ENCODE measurements around the gene NRXN2. TPM values are rescaled to one million over a fixed set of nuclear protein-coding genes. Genes with fewer than 3 reads are reported as not detected.

NRXN2 gene
- total RNA-seq, 1 experiment from 2014 or later, result not detected

GRCh38 chr11:64603411-64604110, 119.4 kb downstream of the NRXN2 start:
- Mint-ChIP-seq H3K36me3 (ENCODE audit: insufficient read depth, unreplicated experiment) (no peaks in the 10 kb centered on the region), H3K9me3 (ENCODE audit: low read depth, unreplicated experiment) (no peaks in the 10 kb centered on the region), H3K27me3 (ENCODE audit: unreplicated experiment) (peaks cover 60% of the 10 kb centered on the region), H3K4me1 (ENCODE audit: low read depth, unreplicated experiment) (no peaks in the 10 kb centered on the region), H3K4me3 (ENCODE audit: low read depth, unreplicated experiment) (no peak overlapping the region), H3K27ac (ENCODE audit: unreplicated experiment) (no peak overlapping the region)
- no TSS peak for BruUV-seq (replicated peaks)
- DNase-seq, result no peak
- TF ChIP-seq CTCF (IDR thresholded peaks at IDR 0.05; ENCODE audit: unreplicated experiment), result no peak
- intact Hi-C loops (cut with micrococcal nuclease; ENCODE audit: unreplicated experiment), result no loop called here
- CTCF ChIA-PET, result no interaction called here

- CTCF ChIA-PET, result no interaction called here
Observed at GRCh38 chr11:64602466-64603070, 120.4 kb downstream of the NRXN2 start.

GRCh38 chr11:64601605-64602465, 121.2 kb downstream of the NRXN2 start:
- H3K9me3 Mint-ChIP-seq (ENCODE audit: low read depth, unreplicated experiment), result no peaks in the 10 kb centered on the region
- peaks cover 42% of the 10 kb centered on the region for H3K27me3 Mint-ChIP-seq (ENCODE audit: unreplicated experiment)
- H3K27ac Mint-ChIP-seq (ENCODE audit: unreplicated experiment), result no peak overlapping the region
- no peaks in the 10 kb centered on the region for H3K4me1 Mint-ChIP-seq (ENCODE audit: low read depth, unreplicated experiment)
- H3K36me3 Mint-ChIP-seq (ENCODE audit: insufficient read depth, unreplicated experiment), result peaks cover 6% of the 10 kb centered on the region
- DNase-seq, result no peak
- no TSS peak for BruUV-seq (replicated peaks)
- H3K4me3 Mint-ChIP-seq (ENCODE audit: low read depth, unreplicated experiment), result no peak overlapping the region
- TF ChIP-seq CTCF (IDR thresholded peaks at IDR 0.05; ENCODE audit: unreplicated experiment), result no peak
- intact Hi-C loops (cut with micrococcal nuclease; ENCODE audit: unreplicated experiment), result no loop called here
- CTCF ChIA-PET, result no interaction called here

More at GRCh38 chr11:64602466-64603070, 120.4 kb downstream of the NRXN2 start:
- no peaks in the 10 kb centered on the region for H3K4me1 Mint-ChIP-seq (ENCODE audit: low read depth, unreplicated experiment)
- no peak overlapping the region for H3K27ac Mint-ChIP-seq (ENCODE audit: unreplicated experiment)
- no TSS peak for BruUV-seq (replicated peaks)
- H3K4me3 Mint-ChIP-seq (ENCODE audit: low read depth, unreplicated experiment), result no peak overlapping the region
- H3K36me3 Mint-ChIP-seq (ENCODE audit: insufficient read depth, unreplicated experiment), result peaks cover 5% of the 10 kb centered on the region
- no peak for DNase-seq
- no peak for TF ChIP-seq CTCF (IDR thresholded peaks at IDR 0.05; ENCODE audit: unreplicated experiment)
- intact Hi-C loops (cut with micrococcal nuclease; ENCODE audit: unreplicated experiment), result no loop called here
- H3K27me3 Mint-ChIP-seq (ENCODE audit: unreplicated experiment), result peaks cover 50% of the 10 kb centered on the region
- H3K9me3 Mint-ChIP-seq (ENCODE audit: low read depth, unreplicated experiment), result no peaks in the 10 kb centered on the region

GRCh38 chr11:64600281-64600992, 122.6 kb downstream of the NRXN2 start:
- BruUV-seq (replicated peaks), result no TSS peak
- Mint-ChIP-seq H3K27me3 (ENCODE audit: unreplicated experiment) (peaks cover 28% of the 10 kb centered on the region), H3K27ac (ENCODE audit: unreplicated experiment) (no peak overlapping the region), H3K4me1 (ENCODE audit: low read depth, unreplicated experiment) (no peaks in the 10 kb centered on the region), H3K36me3 (ENCODE audit: insufficient read depth, unreplicated experiment) (peaks cover 6% of the 10 kb centered on the region), H3K4me3 (ENCODE audit: low read depth, unreplicated experiment) (no peak overlapping the region), H3K9me3 (ENCODE audit: low read depth, unreplicated experiment) (no peaks in the 10 kb centered on the region)
- intact Hi-C loops (cut with micrococcal nuclease; ENCODE audit: unreplicated experiment), result no loop called here
- DNase-seq, result no peak
- TF ChIP-seq CTCF (IDR thresholded peaks at IDR 0.05; ENCODE audit: unreplicated experiment), result no peak
- CTCF ChIA-PET, result interaction anchor here (0.6 kb wide), 1 partner anchor 342 kb away, joined by 3 read pairs; no protein-coding TSS in a partner anchor

Data from Calu3 (cell line).